Measurements from ENCODE around the gene GPLD1.
A peak's percentile ranks its signal among the peaks of the same experiment; 100 is the strongest.
"Not testable (repeated sequence)": the region's sequence is repeated elsewhere in the genome, so short reads cannot be mapped to it uniquely, and the experiment has no call there.

Gene GPLD1, protein sequence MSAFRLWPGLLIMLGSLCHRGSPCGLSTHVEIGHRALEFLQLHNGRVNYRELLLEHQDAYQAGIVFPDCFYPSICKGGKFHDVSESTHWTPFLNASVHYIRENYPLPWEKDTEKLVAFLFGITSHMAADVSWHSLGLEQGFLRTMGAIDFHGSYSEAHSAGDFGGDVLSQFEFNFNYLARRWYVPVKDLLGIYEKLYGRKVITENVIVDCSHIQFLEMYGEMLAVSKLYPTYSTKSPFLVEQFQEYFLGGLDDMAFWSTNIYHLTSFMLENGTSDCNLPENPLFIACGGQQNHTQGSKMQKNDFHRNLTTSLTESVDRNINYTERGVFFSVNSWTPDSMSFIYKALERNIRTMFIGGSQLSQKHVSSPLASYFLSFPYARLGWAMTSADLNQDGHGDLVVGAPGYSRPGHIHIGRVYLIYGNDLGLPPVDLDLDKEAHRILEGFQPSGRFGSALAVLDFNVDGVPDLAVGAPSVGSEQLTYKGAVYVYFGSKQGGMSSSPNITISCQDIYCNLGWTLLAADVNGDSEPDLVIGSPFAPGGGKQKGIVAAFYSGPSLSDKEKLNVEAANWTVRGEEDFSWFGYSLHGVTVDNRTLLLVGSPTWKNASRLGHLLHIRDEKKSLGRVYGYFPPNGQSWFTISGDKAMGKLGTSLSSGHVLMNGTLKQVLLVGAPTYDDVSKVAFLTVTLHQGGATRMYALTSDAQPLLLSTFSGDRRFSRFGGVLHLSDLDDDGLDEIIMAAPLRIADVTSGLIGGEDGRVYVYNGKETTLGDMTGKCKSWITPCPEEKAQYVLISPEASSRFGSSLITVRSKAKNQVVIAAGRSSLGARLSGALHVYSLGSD

GRCh38 chr6:24489470-24489869, at the start of gene GPLD1:
Gene GPLD1, minus strand, starts transcription at chr6:24489578. Its CDS starts 67 bp downstream, at chr6:24489511.
- DNase-seq = no peak

DNA sequence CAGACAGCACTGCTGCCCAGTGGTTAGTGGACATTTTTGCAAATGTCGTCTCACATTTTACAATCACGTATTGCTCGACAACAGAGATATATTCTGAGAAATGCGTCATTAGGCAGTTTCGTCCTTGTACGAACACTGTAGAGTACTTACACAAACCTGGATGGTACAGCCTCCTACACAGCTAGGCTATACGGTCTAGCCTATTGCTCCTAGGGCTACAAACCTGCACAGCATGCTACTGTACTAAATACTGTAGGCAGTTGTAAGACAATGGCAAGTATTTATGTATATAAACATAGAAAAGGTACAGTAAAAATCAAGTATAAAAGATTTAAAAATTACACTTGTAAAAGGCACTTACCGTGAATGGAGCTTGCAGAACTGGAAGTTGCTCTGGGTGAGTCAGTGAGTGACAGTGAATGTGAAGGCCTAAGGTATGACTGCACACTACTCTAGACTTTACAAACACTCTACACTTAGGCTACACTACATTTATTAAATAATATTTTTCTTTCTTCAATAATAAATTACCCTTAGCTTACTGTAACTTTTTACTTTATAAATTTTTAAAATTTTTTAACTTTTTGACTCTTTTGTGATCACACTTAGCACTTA, 48.5 kb upstream of the GPLD1 start:
- no peak for DNase-seq

GRCh38 chr6:24537082-24537699, 47.8 kb upstream of the GPLD1 start:
- no peak for DNase-seq

DNA sequence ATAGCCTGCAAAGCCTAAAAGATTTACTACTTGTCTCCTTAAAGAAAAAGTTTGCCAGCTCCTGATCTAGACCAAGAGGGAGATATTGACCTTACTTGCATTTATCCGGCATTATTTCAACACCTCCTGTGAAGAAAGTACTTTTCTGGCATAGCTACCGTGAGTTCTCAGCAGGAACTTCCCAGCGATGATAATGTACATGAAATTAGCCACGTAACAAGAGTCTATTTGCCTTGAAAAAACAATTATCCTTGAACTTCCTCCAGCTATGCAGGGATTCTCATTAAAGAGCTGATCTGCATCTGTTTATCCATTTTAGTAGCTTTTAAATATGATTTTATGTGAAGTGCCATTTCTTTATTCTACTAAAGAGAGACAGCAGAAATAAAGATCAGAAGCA, 47.1 kb upstream of the GPLD1 start:
- no peak for DNase-seq

GRCh38 chr6:24535210-24535609, 45.8 kb upstream of the GPLD1 start:
- no peak for DNase-seq

GRCh38 chr6:24534329-24534728, 45.0 kb upstream of the GPLD1 start:
- DNase-seq = no peak

DNA sequence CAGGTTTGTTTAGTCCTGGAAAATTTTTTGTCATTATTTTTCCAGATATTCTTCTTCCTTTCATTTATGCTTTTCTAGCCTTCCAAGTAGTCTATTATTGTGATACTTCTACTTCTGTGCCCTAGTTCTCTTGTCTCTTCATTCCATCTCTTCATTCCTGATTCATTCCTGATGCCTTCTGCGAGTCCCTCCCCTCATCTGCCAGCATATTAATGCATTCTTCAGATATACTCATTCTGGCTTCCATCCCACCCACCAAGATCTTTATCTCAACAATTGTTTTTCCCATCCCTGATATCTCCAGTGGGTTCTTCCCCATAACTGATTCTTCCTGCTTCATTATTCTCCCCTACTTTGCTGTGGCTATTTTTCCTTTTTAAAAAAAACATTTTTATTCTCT, 40.6 kb upstream of the GPLD1 start:
- DNase-seq = no peak

- DNase-seq = no peak
Observed at GRCh38 chr6:24524805-24525204, 35.4 kb upstream of the GPLD1 start.

DNA sequence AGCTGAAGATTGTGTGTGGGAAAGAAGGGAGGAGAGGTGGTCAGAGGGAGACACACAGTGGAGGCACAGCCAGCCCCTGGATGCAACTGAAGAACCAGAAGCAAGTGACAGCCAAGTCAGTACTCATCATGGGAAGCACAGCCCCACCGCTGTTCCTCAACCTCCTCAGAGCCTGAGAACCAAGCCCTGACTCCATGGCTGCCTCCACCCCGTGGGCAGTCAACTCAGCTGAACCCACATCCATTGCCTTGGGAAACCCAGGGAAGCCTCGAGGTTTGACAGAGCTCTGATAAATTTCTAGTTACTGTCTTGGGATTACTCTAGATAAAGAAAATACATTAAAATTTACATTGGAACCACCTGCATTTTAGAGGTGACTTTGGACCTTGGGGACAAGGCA, 35.0 kb upstream of the GPLD1 start:
- DNase-seq = no peak

DNA sequence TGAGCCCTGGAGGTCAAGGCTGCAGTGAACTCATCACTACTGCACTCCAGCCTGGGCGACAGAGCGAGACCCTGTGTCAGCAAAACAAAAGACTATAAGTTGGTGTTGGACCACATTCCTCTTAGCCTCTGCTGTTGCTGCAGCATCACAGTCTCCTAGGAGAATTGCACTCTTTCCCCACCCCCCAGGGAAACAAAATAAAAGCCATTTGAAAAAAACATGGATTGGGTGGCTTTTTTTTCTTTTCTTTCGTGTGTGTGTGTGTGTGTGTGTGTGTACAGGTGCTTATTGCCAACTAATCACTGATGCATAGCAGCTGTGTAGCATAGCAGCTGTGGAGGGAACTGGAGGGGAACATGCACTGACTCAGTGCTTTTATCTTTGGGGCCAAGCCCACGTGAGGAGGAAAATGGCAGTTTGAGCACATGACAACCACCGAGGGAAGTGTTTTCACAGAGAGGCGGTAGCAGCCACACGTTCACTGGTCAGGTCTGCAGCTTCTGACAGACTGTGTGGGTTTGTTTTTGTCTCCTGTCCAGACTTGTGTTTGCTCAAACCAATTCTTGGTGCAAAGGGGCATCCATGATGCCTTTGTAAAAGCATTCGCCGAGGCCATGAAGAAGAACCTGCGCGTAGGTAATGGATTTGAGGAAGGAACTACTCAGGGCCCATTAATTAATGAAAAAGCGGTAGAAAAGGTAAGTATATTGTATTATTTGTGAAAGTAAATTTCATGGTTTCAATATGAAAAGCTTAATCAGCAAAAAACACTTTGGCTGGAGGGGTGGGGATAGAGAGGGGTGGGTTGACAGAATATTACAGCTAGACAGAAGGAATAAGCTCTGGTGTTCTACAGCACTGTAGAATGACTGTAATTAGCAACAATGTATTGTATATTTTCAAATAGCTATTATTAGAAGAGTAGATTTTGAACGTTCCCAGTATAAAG, 33.1 kb upstream of the GPLD1 start:
- DNase-seq = no peak

GRCh38 chr6:24520929-24521546, 31.7 kb upstream of the GPLD1 start:
- DNase-seq = peak in 1 of 4 experiments; percentile 16

- DNase-seq = no peak
Observed at GRCh38 chr6:24517659-24518543, 28.5 kb upstream of the GPLD1 start.

DNA sequence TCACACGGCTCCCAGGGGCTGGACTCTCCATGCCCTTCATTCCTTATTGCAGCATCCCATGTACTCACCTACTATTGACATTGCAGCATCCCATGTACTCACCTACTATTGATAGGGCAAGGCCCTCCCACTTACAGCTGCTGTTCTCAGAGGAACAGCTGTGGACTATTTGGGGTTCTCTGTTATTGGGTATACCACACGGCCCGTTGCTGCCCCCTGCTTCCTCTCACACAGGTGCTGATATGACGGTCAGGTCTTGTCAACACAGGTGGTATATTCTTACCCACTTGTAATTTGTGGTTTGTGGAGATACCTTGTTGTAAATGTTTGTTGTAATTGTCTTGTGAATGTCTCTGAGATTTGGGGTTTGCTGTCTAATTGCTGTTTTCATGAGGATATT, 24.2 kb upstream of the GPLD1 start:
- DNase-seq = no peak

DNA sequence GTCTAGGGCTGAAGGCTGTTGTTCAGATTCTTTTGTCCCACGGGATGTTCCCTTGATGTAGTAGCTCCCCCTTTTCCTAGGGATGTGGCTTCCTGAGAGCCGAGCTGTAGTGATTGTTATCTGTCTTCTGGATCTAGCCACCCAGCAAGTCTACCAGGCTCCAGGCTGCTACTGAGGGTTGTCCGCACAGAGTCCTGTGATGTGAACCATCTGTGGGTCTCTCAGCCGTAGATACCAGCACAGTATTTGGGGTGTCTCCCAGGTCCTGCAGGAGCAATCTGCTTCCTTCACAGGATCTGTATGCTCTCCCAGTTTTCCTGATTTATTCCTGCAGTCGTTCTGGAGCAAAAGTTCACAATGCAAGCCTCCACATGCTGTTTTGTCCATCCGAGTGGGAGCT, 22.6 kb upstream of the GPLD1 start:
- DNase-seq = not testable (repeated sequence)

DNA sequence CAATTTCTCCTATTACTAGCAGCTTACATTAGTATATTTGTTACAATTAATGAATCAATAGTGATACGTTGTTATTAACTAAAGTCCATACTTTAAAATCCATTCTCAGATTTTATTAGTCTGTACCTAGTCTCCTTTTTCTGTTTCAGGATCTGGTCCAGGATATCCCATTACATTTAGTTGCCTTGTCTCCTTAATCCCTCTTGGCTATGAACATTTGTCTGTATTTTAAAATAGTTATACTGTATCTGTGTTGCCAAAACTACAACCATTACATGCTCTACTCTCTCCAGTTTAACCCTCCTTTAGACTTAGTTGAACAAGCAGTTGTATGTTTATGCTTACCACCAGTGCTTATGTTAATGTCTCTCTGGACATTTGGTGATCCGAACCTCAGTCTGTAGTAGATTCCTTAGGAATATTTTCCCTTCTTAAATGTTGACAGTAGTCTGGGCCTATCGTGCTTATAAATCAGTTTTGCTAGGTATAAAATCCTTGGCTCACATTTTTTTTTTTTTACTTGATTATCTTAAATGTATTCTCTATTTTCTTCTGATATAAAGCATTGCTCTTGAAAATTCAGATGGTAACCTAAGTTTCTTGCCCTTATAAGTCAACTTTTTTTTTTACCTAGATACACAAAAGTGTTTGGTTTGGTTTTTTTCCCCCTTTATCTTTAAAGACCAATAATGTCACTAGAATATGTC, 17.6 kb upstream of the GPLD1 start:
- no peak for DNase-seq

DNA sequence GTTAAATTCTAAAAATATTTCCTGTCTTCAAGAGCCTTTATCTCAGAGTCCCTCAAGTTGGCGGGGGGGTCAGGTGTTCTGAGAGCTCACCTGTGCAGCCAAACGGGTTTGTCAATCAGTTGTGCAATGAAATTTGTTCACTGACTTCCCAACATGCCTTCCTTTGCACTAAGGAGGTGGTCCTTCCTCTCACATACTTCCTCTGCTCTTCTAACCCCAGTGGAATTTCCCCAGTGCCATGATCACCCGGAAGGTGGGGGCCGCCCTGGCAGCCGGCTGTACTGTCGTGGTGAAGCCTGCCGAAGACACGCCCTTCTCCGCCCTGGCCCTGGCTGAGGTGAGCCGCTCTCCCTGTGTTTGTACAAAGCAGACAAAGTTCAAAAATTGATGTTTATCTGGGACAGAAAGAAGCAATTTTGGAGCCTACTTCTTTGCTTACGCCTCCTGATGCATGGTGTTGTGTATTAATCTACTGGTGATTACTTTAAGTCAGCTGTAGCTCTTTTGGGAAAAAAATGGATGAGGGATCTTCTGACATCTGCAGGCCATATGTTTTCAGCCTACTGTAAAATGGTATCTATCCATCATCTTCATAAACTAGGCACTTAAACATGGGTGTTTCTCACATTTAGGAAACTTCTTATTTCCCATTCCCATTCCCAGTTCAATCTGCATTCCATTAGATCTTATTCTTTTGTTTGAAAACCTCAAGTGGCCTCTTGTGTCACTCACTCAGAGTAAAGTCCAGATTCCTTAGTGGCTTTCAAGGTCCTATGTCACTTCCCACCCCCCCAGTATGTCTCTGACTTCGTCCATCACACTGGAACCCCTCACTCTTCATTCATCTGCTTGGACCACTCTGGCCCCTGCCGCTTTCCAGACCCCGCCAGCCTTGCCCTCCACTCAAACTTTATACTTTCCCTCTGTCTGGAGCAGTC, 15.5 kb upstream of the GPLD1 start:
- no peak for DNase-seq

DNA sequence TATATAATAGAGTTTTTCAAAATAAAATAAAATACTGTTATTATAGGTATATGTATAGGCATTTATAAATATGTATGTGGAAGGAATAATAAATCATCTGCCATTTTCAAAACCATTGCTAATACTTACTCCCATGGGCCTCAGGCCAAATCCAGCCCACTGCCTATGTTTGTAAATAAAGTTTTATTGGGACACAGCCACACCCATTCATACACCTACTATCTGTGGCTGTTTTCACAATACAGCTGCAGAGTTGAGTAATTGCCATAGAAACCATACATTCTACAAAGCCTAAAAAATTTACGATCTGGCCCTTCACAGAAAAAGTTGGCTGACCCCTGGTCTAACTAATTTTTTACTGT, 14.9 kb upstream of the GPLD1 start:
- no peak for DNase-seq

DNA sequence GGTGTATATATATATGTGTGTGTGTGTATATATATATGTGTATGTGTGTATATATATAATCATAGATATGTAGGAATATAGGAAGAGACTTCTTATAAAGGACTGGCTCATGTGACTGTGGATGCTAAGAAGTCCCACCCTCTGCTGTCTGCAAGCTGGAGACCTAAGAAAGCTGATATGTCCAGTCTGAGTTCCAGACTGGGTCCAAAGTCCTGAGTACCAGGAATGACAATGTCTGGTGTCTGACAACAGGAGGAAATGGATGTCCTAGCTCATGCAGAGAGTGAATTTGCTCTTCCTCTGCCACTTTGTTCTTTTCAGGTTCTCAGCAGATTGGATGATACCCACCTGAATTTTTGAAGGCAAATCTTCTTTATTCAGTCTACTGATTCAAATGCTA, 12.5 kb upstream of the GPLD1 start:
- no peak for DNase-seq

DNA sequence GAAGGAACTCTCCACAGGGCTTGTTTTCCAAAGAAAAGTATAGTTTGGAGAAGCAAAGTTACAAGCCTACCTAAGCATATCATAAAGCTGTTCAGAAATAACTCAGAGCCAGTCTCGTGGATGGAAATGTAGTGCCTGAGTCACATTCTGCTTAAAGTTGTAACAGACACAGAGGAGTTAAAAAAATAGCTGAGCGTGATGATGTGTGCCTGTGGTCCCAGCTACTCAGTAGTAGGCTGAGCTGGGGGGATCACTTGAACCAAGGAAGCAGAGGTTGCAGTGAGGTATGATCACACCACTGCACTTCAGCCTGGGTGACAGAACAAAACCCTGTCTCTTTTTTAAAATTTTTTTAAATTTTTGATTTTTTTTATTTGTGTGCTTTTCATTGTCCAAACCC, 12.0 kb upstream of the GPLD1 start:
- no peak for DNase-seq
